ENCODE measurements around the gene TRAF1. TPM values are rescaled to one million over a fixed set of nuclear protein-coding genes. Genes with fewer than 3 reads are reported as not detected.

TRAF1 gene
- polyA plus RNA-seq, 1 donor, result 4.3 TPM

DNA sequence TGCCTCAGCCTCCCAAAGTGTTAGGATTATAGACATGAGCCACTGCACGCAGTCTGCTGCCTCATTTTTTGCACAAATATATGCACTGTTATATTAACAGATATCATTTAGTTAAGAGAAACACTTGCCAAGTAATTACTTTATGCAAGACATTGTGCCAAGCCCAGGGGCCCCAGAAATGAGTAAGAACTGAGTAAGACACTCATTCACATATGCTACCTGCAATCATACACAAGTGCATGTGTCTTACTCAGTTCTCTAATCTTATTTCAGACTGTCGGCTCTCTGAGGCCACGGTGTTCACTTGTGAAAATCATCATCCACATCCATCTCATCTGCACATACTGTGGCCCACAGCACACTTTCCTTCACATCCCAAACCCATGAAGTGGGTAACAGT, 16.0 kb downstream of the TRAF1 start:
- no peak for DNase-seq (ENCODE audit: low read depth)

DNA sequence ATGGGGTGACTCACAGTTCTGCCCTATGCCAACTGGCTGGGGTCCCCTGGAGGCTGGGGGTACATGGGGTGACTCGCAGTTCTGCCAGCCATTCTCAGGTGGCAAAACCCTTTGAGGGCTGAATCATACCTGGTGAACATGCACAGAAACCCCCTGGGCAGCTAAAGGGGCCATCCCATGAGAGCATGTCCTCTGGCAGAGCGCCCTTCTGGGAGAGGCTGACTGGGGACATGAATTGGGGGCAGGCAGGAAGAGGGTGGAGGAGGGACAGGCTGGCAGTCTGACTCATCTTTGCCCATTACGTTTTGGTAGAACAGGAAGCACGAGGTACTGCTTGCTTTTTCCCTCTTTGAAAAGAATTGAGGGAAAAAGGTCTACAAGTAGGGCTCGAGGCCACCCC, 16.7 kb downstream of the TRAF1 start:
- DNase-seq (ENCODE audit: low read depth), result no peak

DNA sequence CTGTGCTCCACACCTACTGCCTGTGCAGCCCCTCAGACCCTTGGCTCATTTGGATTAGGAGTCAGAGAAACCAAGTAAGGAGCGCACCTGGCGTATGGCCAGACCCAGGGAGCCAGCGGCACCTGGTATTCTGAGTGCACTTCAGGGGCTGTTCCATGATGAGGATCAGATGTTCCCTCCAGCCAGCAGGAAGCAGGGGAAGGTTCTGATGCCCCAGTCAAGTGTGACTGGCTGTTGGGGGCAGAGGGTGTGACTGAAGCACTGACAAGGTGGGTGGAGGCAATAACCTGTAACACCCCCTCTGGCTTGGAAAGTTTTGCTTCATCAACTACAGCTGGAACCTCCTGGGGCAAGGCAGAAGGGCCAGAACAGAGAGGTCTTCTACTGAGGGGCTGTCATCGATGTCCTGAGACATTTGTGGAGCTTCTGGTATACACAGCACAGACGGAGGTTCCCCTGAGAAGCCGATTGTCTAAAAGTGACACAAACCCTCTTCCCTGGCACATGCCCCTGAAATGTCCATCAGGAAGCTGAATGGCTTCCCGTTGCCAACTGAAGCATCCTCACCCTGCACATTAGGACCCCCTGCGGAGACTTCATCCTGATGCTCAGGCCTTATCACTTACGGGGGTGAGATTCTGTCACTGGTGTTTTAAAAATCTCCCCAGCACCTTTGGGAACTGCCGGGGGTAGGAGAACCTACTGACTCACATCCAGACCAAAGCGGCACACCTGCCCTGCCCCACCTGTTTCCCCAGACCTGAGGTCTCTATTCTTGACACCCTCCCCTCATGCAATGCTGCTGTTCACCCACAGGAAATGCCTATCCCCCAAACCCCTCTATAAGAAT, 21.1 kb downstream of the TRAF1 start:
- no peak for DNase-seq (ENCODE audit: low read depth)

DNA sequence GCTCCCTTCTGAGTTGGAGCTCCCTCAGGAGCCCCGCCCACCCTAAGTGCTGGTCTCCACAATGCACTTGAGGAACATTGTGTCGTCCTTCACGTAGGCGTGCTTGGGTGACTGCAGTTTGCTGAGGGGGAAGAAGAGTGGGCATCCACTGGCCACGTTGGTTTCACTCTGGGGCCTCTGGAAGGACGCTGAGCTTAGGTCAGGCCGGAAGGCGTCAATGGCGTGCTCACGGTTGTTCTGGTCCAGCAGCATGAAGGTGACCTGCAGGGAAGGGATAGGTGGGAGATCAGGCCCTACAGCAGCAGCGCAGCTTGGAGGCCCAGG, 21.7 kb downstream of the TRAF1 start:
- no peak for DNase-seq (ENCODE audit: low read depth)

DNA sequence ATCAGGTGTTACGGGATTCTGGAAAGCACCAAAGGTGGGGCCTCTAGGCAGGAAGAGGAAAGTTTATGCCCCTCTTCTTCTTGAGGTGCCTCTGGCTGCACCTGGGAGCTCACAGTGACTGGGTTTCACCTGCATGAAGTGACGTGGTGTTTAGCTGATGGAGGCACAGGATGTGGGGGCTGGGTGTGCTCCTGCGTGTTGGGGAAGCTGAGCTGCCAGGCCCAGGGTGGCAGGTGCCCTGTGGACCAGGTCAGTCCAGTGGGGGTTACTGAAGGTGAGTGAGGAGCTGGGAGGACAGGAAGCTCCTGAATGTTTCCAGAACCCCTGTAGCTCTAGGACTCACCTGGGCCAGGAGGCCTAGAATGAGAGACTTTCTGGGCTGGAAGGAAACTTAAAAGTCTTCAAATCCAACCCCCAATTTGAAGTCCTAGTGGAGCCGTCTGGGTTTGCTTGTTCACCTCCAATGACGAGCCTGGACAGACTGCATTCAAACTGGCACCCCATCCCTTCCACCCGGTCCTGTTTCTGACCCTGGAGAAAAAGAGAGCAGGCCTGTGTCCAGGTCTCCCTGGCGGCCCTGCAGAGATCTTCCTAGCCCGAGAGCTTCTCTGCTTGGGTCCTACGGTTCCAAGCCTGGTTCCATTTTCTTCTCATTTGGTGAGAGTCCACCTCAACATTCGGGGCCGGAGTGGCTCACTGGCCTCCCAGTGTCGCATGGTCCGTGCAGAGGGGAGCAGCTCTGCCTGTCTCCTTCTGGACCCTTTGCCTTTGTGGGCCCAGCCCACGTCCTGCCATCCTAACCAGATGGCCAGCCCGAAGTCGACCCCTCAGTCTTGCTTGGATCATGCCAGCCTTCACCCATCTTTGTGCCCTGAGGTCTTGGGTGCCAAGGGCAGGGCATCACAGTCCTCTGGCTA, 22.3 kb downstream of the TRAF1 start:
- DNase-seq (ENCODE audit: low read depth), result no peak

GRCh38 chr9:120902569-120903535, 23.7 kb downstream of the TRAF1 start:
- no peak for DNase-seq (ENCODE audit: low read depth)

DNA sequence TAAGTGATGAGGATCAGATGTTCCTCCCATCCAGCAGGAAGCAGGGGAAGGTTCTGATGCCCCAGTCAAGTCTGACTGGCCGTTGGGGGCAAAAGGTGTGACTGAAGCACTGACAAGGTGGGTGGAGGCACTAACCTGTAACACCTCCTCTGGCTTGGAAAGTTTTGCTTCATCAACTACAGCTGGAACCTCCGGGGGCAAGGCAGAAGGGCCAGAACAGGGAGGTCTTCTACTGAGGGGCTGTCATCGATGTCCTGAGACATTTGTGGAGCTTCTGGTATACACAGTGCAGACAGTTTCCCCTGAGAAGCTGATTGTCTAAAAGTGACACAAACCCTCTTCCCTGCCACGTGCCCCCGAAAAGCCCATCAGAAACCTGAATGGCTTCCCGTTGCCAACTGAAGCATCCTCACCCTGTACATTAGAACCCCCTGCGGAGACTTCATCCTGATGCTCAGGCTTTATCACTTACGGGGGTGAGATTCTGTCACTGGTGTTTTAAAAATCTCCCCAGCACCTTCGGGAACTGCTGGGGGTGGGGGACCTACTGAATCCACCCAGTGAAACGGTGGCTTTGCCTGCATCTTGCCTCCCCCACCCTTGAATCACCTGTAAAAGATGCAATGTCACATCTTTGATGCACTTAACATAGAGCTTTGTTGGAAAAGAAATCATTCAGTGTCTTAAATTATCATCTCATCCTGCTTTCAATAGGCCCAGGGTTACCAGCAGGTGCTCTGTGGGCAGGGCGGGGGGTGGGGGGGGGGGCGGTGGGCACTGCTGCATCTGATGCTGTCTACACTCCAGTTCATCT, 24.6 kb downstream of the TRAF1 start:
- no peak for DNase-seq (ENCODE audit: low read depth)

- DNase-seq (ENCODE audit: low read depth), result no peak
Measured at GRCh38 chr9:120900824-120901223, 25.8 kb downstream of the TRAF1 start.

DNA sequence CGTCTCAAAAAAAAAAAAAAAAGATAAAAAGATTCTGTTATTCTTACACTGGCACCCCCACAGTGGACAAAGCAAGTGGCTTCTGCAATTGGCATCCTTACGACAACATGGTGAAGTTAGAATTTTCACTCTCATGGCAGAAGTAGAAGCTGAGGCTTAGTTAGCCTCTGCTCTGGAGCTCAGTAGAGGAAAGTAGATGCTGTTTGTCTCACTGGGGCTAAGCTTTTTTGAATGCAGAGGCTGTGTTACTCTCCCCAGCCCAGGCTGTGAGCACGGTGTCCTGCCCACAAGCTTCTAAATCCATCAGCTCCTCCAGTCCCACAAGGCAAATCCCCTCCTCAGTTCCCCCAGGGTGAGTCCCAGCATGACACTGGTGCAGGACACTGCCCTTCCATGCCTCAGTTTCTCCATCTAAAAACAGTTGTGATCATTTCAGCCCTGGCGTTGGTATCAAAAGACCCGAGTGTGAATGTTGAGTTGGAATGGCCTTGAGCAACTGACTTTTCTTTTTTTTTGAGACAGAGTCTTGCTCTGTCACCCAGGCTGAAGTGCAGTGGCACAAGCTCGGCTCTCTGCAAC, 27.0 kb downstream of the TRAF1 start:
- no peak for DNase-seq (ENCODE audit: low read depth)

- DNase-seq (ENCODE audit: low read depth), result no peak
Measured at GRCh38 chr9:120898396-120898795, 28.2 kb downstream of the TRAF1 start.

DNA sequence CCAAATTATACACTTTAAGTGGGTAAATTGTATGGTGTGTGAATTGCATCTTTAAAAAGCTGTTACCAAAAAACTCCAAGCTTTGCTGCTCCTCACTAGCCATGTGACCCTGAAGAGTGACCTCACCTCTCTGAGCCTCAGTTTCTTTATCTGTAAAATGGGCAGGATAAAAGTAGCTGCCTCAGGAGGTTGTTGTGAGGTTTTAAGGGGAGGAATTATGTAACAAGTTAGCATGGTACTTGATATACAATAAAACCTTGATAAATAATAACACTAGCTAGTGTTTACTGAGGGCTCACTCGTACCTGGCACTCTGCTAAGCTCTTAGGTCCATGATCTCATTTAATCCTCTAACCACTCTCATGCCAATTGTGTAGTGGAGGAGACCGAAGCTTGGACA, 30.6 kb downstream of the TRAF1 start:
- DNase-seq (ENCODE audit: low read depth), result no peak

DNA sequence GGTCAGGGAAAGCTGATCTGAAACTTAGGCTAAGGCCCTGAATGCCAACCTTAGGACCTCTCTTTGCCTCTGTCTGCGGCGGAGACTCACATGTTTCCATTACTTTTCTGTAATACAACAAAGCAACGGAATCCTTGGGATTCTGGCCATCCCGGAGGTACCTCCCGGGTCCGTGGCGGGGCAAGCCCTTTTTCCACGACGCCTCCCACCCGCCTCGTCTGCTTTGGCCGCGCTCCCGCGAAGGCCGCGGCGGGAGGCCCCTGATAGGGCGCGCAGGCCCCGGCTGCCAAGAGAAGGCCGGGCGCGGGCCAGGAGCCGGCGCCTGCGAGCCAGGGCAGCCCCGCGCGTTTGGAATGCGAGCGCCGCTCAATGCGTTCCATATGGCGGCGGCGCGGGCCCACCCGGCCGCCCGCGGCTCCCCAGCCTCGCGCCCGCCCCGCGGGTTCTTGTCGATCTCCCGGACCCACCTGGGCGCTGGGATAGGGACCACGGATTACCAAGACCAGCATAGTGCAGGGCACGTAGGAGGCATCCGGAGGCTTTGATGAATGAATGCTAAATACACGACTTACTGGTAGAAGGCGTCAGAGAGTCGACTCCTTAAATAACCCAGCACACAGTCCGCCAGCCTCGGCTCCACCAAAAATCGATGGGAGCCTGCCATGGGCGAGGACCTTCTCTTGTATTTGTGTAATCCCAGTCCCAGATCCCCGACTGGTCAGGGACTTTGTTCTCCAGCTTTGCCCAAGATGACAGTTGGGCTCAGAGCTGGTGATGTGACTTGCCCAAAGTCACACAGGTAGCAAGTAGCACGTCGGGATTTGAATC, 32.1 kb downstream of the TRAF1 start:
- DNase-seq (ENCODE audit: low read depth), result no peak

GRCh38 chr9:120893611-120894307, 32.8 kb downstream of the TRAF1 start:
- no peak for DNase-seq (ENCODE audit: low read depth)

DNA sequence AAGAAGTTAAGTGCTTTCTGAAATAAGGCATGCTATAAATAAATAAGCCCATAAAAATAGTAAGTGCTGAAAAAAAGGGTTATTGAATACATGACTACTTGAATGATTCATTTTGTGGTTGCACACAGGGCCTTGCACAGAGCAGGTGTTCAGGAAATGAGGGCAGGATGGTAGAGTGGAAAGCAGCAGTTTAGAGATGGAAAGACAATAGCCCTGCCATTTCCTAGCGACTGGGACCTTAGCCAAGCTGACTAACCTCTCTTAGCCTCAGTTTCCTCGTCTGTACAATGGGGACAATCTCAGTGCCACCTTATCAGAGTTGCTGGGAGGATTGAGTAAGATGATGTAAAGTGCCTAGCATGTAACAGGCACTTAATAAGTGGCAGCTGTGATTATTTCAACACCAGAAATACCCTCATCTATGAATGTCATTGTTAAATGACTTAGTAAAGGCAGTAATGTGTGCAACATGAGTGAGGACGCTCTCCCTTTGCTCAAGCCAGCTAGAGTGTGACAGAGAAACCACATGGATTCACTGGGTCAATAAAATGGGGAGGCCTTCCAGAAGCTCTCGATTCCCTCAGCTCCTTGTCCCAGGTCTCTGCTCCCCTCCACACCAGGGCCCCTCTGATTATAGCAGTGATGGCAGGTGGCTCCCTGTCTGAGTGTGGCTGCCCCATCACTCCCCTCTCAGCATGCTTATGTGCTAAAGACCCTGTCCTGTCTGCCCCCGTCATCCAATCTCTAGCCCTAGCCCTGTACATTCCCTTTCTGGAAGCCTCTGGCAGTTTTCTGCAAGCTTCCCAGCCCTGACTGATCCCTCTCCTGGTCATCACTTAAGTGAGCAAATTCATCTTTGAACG, 33.6 kb downstream of the TRAF1 start:
- DNase-seq (ENCODE audit: low read depth), result no peak

GRCh38 chr9:120891884-120892747, 34.5 kb downstream of the TRAF1 start:
- no peak for DNase-seq (ENCODE audit: low read depth)

DNA sequence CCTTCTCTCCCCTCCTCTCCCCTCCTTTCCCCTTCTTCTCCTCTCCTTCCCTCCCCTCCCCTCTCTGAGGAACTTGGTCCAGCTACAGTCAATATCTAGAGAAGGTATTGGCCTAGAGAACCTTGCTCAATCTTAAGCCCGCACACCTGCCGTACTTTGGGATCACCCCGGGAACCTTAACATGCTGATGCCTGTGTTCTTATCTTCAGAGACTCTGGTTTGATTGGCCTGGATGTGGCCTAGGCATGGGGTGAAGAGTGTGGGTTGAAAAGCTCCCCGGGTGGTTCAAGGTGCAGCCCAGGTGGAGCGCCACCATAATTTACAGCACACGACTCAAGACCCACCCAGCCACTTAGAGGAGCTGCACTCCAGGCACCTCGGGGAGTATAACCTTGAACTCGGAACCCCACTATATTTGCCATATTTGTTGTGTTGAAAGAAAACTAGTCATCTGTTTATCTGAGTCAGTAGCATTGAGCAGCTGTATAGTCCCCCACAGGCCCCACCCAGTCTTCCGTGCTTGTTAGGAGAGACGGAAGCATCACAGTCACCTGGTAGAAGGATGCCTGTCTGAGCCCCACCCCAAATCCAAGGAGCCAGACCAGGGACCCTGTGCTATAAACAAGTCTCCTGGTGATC, 35.2 kb downstream of the TRAF1 start:
- no peak for DNase-seq (ENCODE audit: low read depth)
